ENCODE data around the gene COL23A1. TPM values are rescaled to one million over a fixed set of nuclear protein-coding genes. Genes with fewer than 3 reads are reported as not detected.

COL23A1 gene
- total and polyA plus RNA-seq, 2 experiments from 2014 or later = 4.8 to 8.2 TPM

DNA sequence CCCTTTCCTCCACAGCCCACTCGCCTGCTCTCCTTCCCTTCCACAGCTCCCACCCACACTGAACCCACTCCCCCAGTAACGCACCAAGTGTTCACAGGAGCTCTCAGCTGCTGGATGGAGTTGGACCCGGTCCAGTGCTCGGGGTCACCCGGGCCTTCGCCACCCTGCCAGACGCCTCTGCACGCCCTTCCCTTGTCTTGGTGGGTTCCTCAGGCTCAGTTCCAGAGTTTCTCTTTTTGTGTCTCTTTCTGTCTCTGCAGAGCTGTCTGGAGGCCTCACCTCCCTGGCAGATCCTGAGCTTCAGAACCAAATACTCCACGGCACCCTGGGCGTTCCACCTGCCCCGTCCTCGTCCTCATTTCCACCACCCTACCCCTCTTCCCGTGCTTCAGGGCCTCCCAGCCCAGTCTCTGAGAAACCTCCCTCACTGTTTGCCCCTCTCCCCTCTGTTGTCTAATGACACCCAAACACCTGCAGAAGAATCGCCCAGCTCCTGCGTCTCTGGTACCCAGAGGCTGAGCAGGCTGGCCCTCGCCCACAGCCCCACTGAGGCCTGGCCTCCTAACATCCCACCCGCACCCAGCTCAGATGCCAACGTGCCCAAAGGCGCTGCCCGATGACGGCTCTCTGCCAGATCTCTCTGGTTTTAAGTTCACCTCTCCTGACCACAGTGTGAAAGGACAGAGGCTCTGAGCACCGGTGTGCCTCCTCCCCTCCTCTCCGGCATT is 74.3 kb downstream of the COL23A1 start (continued):
- TF ChIP-seq REST (IDR thresholded peaks at IDR 0.05; ENCODE audit: unreplicated experiment) (no peak), CTCF (conservative IDR thresholded peaks at IDR 0.05; ENCODE audit: low read depth in 2 of 2) (no peak), ZNF114 (CRISPR knock-in tag; IDR thresholded peaks at IDR 0.05) (no peak), POLR2AphosphoS5 (IDR thresholded peaks at IDR 0.05; ENCODE audit: low read depth) (no peak), STAT1 (IDR thresholded peaks at IDR 0.05; ENCODE audit: unreplicated experiment) (no peak), CREB1 (CRISPR knock-in tag; IDR thresholded peaks at IDR 0.05; ENCODE audit: low read depth) (no peak), ZNF331 (CRISPR knock-in tag; IDR thresholded peaks at IDR 0.05; ENCODE audit: low read depth) (no peak), EZH2 (IDR thresholded peaks at IDR 0.05; ENCODE audit: low read depth, unreplicated experiment) (no peak), NANOG (IDR thresholded peaks at IDR 0.05; ENCODE audit: borderline replicate concordance) (no peak)

DNA sequence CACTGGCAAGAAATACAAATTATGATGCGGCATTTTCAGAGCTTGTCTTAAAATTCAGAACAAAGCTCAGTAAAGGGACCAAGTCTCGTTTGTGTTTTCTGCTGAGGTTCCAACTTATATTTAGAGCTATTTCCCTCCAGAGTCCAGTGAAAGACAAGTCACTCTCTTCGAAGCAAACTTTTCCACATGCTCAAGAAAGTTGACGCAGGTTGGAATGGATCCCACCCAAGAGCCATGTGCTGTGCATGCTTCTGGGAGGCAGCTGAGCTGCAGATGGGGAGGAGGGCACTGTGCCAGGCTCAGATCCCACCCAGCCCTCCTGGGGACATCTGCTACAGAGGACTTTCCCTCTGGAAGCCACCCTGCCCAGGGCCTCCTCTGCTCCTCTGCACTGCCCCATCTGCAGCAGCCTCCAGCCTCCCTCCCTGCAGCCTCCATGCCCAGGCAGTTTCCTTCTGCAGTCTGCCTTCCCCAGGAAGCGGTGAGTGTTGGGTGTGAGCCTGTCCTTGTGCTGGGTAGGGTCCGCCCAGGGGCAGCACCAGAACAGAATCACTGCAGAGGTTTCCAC is 75.3 kb downstream of the COL23A1 start:
- H3K27ac Mint-ChIP-seq = no peak overlapping the region
- no peak for DNase-seq (ENCODE audit: low spot score)
- TF ChIP-seq REST (IDR thresholded peaks at IDR 0.05; ENCODE audit: unreplicated experiment) (no peak), EZH2phosphoT487 (IDR thresholded peaks at IDR 0.05; ENCODE audit: unreplicated experiment) (no peak)

More for the DNA sequence above, 75.3 kb downstream of the COL23A1 start:
- Histone ChIP-seq H3K36me3 (ENCODE audit: insufficient read depth) (no peaks in the 10 kb centered on the region), H3K4me1 (ENCODE audit: insufficient read depth) (no peaks in the 10 kb centered on the region), H2AFZ (no peak overlapping the region), H3K4me3 (no peak overlapping the region), H3K27ac (ENCODE audit: low read depth) (no peak overlapping the region), H4K20me1 (replicated peaks; ENCODE audit: insufficient read depth) (no peaks in the 10 kb centered on the region), H3K27me3 (ENCODE audit: insufficient read depth) (no peaks in the 10 kb centered on the region), H3K4me2 (no peak overlapping the region), H3K79me2 (replicated peaks; ENCODE audit: insufficient read depth) (no peaks in the 10 kb centered on the region), H3K9me2 (ENCODE audit: insufficient read depth) (no peaks in the 10 kb centered on the region), H3F3A (replicated peaks; ENCODE audit: low read depth) (no peaks in the 10 kb centered on the region)
- Mint-ChIP-seq H3K9me3 (peaks cover 14% of the 10 kb centered on the region), H3K36me3 (ENCODE audit: low read depth) (peaks cover 13% of the 10 kb centered on the region), H3K4me1 (no peaks in the 10 kb centered on the region), H3K4me3 (no peak overlapping the region), H3K27me3 (ENCODE audit: insufficient read depth, low read depth, poor library complexity) (peaks cover 13% of the 10 kb centered on the region)
- ATAC-seq = no peak

Measured in GM23338 (cell line).